OCI-LY3 (cell line): Measurements from ENCODE around the gene NKX2-4.
"Not testable (repeated sequence)": the region's sequence is repeated elsewhere in the genome, so short reads cannot be mapped to it uniquely, and the experiment has no call there.

Source experiments
- H2AFZ ChIP-seq: fragments of 200-600, 300-600 bp; shearing (Covaris generic); 2 replicates; pipeline ENCODE4 v1.6.0; 2014; ENCODE audit warnings: antibody characterized with exemption, low read depth, low read length
- H3K27ac ChIP-seq: fragments of 200-600, 300-600 bp; sonication (generic); 2 replicates; pipeline ENCODE4 v1.5.1; 2014; ENCODE audit warnings: mild to moderate bottlenecking, low read length, moderate library complexity, mixed read lengths
- H3K27me3 ChIP-seq: fragments of 200-600, 300-600 bp; sonication (generic); 2 replicates; pipeline ENCODE4 v1.6.1; 2014; ENCODE audit warnings: low read depth, low read length, mixed read lengths
- H3K36me3 ChIP-seq: fragments of 200-600, 300-600 bp; sonication (generic); replicated peaks from 2 replicates; pipeline ENCODE3; 2014; ENCODE audit warnings: low read depth, low read length, mixed read lengths
- H3K4me1 ChIP-seq: fragments of 300-600, 200-600 bp; sonication (generic); 2 replicates; pipeline ENCODE4 v1.6.1; 2014; ENCODE audit warnings: low read length, mixed read lengths
- H3K4me2 ChIP-seq: fragments of 200-600, 300-600 bp; sonication (generic); 2 replicates; pipeline ENCODE4 v1.6.1; 2014; ENCODE audit warnings: low read length, mixed read lengths
- H3K4me3 ChIP-seq: fragments of 300-600, 200-600 bp; sonication (generic); 2 replicates; pipeline ENCODE4 v1.5.1; 2014; ENCODE audit warnings: antibody characterized with exemption, mild to moderate bottlenecking, low read length, moderate library complexity
- H3K79me2 ChIP-seq: fragments of 300-600, 200-600 bp; shearing (Covaris generic); 2 replicates; pipeline ENCODE4 v1.6.1; 2014; ENCODE audit warnings: mild to moderate bottlenecking, low read length, mixed read lengths
- H3K9ac ChIP-seq: fragments of 300-600, 200-600 bp; shearing (Covaris generic); 2 replicates; pipeline ENCODE4 v1.6.0; 2014; ENCODE audit warnings: mild to moderate bottlenecking, low read length, moderate library complexity
- H3K9me3 ChIP-seq: fragments of 200-600, 300-600 bp; shearing (Covaris generic); 2 replicates; pipeline ENCODE4 v1.6.1; 2014; ENCODE audit warnings: low read length, mixed read lengths; ENCODE audit not compliant: insufficient read depth
- H4K20me1 ChIP-seq: fragments of 200-600, 300-600 bp; sonication (generic); 2 replicates; pipeline ENCODE4 v1.6.1; 2016; ENCODE audit warnings: low read length, mixed read lengths; ENCODE audit not compliant: insufficient read depth
- EZH2phosphoT487 ChIP-seq: fragments of 200-600 bp; shearing (Covaris generic); IDR thresholded peaks from 2 replicates; pipeline ENCODE4 v1.6.1; 2018; ENCODE audit warnings: antibody characterized with exemption, mixed run types, low read depth
- TF ChIP-seq, protein P1 (sequence below): fragments of 200-600, 300-600 bp; sonication (generic); IDR thresholded peaks from 2 replicates; pipeline ENCODE4 v1.5.1; 2014; ENCODE audit warnings: antibody characterized with exemption, low read length, low read depth

The NKX2-4 gene

DNA sequence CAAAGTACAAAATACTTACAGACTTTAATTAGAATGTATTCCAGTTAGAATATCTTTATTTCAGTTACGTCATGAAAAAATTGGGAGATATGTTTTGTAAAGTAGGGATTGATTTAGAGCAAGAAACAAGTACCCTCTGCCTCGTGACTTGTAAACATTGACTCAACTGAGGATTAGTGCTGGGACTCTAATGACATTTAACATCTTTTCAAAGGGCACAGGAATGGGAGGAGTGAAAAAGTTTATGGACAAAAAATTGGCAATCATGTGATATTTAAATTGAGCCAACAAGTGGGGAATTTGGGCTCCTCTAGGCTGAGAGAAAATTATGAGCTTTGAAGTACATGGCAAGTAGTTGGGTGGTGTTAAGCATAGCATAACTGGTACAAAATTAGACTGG lies 25.3 kb downstream of the NKX2-4 start:
- Histone ChIP-seq H3K36me3 (peaks cover 17% of the 10 kb centered on the region), H3K4me2 (no peak overlapping the region), H4K20me1 (peaks cover 11% of the 10 kb centered on the region; the same call in 1 of the 2 replicates), H3K9me3 (no peaks in the 10 kb centered on the region), H3K4me3 (no peak overlapping the region), H3K4me1 (no peaks in the 10 kb centered on the region), H3K27ac (no peak overlapping the region), H3K9ac (no peak overlapping the region), H3K79me2 (peaks cover 42% of the 10 kb centered on the region), H3K27me3 (no peaks in the 10 kb centered on the region), H2AFZ (no peak overlapping the region)
- TF ChIP-seq, protein P1, sequence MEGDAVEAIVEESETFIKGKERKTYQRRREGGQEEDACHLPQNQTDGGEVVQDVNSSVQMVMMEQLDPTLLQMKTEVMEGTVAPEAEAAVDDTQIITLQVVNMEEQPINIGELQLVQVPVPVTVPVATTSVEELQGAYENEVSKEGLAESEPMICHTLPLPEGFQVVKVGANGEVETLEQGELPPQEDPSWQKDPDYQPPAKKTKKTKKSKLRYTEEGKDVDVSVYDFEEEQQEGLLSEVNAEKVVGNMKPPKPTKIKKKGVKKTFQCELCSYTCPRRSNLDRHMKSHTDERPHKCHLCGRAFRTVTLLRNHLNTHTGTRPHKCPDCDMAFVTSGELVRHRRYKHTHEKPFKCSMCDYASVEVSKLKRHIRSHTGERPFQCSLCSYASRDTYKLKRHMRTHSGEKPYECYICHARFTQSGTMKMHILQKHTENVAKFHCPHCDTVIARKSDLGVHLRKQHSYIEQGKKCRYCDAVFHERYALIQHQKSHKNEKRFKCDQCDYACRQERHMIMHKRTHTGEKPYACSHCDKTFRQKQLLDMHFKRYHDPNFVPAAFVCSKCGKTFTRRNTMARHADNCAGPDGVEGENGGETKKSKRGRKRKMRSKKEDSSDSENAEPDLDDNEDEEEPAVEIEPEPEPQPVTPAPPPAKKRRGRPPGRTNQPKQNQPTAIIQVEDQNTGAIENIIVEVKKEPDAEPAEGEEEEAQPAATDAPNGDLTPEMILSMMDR: no peak
- TF ChIP-seq EZH2phosphoT487: no peak

DNA sequence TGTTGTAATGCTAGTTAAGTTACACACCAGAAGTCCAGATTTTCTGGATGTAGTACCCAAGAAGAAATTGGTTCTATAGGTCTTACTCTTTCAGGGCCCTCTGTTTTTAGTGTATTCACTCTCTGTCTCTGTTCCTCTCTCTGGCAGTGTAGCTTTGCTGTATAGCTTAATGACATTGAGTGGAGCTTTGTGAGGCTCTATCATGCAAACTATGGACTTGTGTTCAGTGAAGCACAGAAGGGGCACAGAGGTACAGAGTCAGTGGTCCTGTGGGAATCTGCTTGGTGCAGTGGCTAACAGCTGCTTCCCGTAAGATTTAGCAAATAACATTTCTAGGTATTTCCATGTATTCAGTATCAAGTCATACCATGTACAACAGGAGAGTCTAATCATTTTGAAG lies 26.1 kb downstream of the NKX2-4 start:
- peaks cover 24% of the 10 kb centered on the region for H3K36me3 ChIP-seq
- no peak for TF ChIP-seq EZH2phosphoT487
- TF ChIP-seq, protein P1: no peak

DNA sequence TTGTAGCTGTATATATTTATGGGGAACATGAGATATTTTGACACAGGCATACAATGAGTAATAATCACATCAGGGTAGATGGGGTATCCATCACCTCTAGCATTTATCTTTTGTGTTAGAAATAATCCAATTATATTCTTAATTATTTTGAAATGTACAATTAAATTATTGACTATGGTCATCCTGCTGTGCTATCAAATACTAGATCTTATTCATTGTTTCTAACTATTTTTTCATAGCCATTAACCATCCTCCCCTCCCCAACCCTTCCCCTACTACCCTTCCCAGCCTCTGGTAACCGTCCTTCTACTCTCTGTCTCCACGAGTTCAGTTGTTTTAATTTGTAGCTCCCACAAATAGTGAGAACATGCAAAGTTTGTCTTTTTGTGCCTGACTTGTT lies 28.5 kb downstream of the NKX2-4 start:
- Histone ChIP-seq H3K9ac (no peak overlapping the region), H3K79me2 (peaks cover 25% of the 10 kb centered on the region), H3K4me1 (no peaks in the 10 kb centered on the region), H3K4me2 (no peak overlapping the region), H3K4me3 (no peak overlapping the region), H4K20me1 (peaks cover 11% of the 10 kb centered on the region; the same call in 1 of the 2 replicates), H3K27ac (no peak overlapping the region), H2AFZ (no peak overlapping the region), H3K36me3 (peaks cover 28% of the 10 kb centered on the region), H3K9me3 (no peaks in the 10 kb centered on the region), H3K27me3 (no peaks in the 10 kb centered on the region)
- TF ChIP-seq, protein P1: no peak
- no peak for TF ChIP-seq EZH2phosphoT487

More for the DNA sequence above, 26.1 kb downstream of the NKX2-4 start:
- H4K20me1 ChIP-seq: peaks cover 11% of the 10 kb centered on the region; the same call in 1 of the 2 replicates
- H2AFZ ChIP-seq: no peak overlapping the region
- no peak overlapping the region for H3K9ac ChIP-seq
- H3K9me3 ChIP-seq: no peaks in the 10 kb centered on the region
- H3K4me1 ChIP-seq: no peaks in the 10 kb centered on the region
- H3K27ac ChIP-seq: no peak overlapping the region
- no peak overlapping the region for H3K4me3 ChIP-seq
- no peaks in the 10 kb centered on the region for H3K27me3 ChIP-seq
- H3K79me2 ChIP-seq: peaks cover 34% of the 10 kb centered on the region
- H3K4me2 ChIP-seq: no peak overlapping the region

GRCh38 chr20:21366273-21366672 lies 31.1 kb downstream of the NKX2-4 start:
- H2AFZ ChIP-seq, H3K4me3 ChIP-seq, H3K9ac ChIP-seq, H3K79me2 ChIP-seq, H3K9me3 ChIP-seq, H3K27ac ChIP-seq, H3K4me1 ChIP-seq, H4K20me1 ChIP-seq, H3K4me2 ChIP-seq, H3K27me3 ChIP-seq: not testable (repeated sequence)
- H3K36me3 ChIP-seq: peaks cover 37% of the 10 kb centered on the region

DNA sequence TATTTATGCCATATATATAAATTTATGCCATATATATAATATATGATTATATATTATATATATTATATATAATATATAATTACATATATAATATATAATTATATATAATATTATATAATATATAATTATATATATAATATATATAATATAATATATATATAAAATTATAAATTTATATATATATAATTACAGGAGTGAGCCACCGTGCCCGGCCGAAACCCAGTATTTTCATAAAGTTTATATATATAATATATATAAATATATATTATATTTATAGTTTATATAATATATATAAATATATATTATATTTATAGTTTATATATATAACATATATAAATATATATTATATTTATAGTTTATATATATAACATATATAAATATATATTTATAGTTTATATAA lies 31.6 kb downstream of the NKX2-4 start:
- H4K20me1 ChIP-seq: no peaks in the 10 kb centered on the region
- no peak overlapping the region for H3K27ac ChIP-seq
- H3K79me2 ChIP-seq: peaks cover 4% of the 10 kb centered on the region; the same call in 1 of the 2 replicates
- H3K4me3 ChIP-seq: no peak overlapping the region
- no peaks in the 10 kb centered on the region for H3K9me3 ChIP-seq
- no peak overlapping the region for H2AFZ ChIP-seq
- H3K9ac ChIP-seq: no peak overlapping the region
- H3K4me2 ChIP-seq: no peak overlapping the region
- H3K4me1 ChIP-seq: no peaks in the 10 kb centered on the region
- TF ChIP-seq, protein P1: no peak
- TF ChIP-seq EZH2phosphoT487: no peak
- H3K36me3 ChIP-seq: peaks cover 40% of the 10 kb centered on the region
- H3K27me3 ChIP-seq: no peaks in the 10 kb centered on the region
